Upper lobe of right lung (tissue), 1 donor: ENCODE data around the gene TLE7. TPM values are rescaled to one million over a fixed set of nuclear protein-coding genes. Genes with fewer than 3 reads are reported as not detected.

Experiments
- ATAC-seq: fragments of 200-7000 bp; cut with Tn5 transposase; one replicate; pipeline ENCODE4 v1.9.1; 2020; ENCODE audit warnings: mild to moderate bottlenecking, moderate library complexity
- DNase-seq: peaks from one replicate; pipeline ENCODE4 v3.0.0-alpha.2; 2020
- H3K27ac ChIP-seq: fragments of 200-600 bp; one replicate; pipeline ENCODE4 v1.8.0; 2022
- H3K27me3 ChIP-seq: fragments of 200-600 bp; one replicate; pipeline ENCODE4 v1.8.0; 2022; ENCODE audit warnings: mild to moderate bottlenecking
- H3K36me3 ChIP-seq: fragments of 200-600 bp; one replicate; pipeline ENCODE4 v1.8.0; 2022
- H3K4me1 ChIP-seq: fragments of 200-600 bp; one replicate; pipeline ENCODE4 v1.8.0; 2022
- H3K4me3 ChIP-seq: fragments of 200-600 bp; one replicate; pipeline ENCODE4 v1.8.0; 2022; ENCODE audit warnings: mild to moderate bottlenecking
- H3K9me3 ChIP-seq: fragments of 200-600 bp; one replicate; pipeline ENCODE4 v1.8.0; 2022
- intact Hi-C: fragments of 100-400 bp; cut with DNase I; formaldehyde crosslinking; loops from one replicate; pipeline ENCODE4 v1.11.0; 2022
- total RNA-seq: library from RNA; stranded (reverse); fragmentation: NEBNext Ultra II Directional; extraction: Animal tissue kit (Norgen Biotek cat#: 25700); gene quantifications from one replicate; pipeline ENCODE4 v1.2.1, GENCODE V29; 2021
- TF ChIP-seq, protein P1 (sequence below): fragments of 200-600 bp; IDR thresholded peaks from one replicate; pipeline ENCODE4 v1.8.0; 2022; ENCODE audit warnings: antibody characterized with exemption
- donor health status: DM: no; HTN: yes; CAD: no; lungs with severe emphysema.

The TLE7 gene
- total RNA-seq, 1 donor from 2014 or later = not detected

DNA sequence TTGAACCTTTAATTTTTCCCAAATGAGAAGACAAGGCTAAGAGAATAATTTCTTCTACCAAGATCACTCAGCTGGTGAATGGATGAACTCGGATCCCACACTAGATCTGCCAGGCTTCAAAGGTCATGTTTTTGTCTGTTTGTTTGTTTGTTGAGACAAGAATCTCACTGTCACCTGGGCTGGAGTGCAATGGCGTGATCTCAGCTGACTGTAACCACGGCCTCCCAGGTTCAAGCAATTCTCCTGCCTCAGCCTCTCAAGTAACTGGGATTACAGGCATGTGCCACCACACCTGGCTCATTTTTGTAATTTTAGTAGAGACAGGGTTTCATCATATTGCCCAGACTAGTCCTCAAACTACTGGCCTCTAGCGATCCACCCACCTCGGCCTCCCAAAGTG is 40.7 kb upstream of the TLE7 start:
- H3K4me3 ChIP-seq = no peak overlapping the region
- ATAC-seq = no peak
- no peak for DNase-seq
- H3K36me3 ChIP-seq = peaks cover 12% of the 10 kb centered on the region
- no peaks in the 10 kb centered on the region for H3K27me3 ChIP-seq
- no peak overlapping the region for H3K27ac ChIP-seq
- TF ChIP-seq, protein P1, sequence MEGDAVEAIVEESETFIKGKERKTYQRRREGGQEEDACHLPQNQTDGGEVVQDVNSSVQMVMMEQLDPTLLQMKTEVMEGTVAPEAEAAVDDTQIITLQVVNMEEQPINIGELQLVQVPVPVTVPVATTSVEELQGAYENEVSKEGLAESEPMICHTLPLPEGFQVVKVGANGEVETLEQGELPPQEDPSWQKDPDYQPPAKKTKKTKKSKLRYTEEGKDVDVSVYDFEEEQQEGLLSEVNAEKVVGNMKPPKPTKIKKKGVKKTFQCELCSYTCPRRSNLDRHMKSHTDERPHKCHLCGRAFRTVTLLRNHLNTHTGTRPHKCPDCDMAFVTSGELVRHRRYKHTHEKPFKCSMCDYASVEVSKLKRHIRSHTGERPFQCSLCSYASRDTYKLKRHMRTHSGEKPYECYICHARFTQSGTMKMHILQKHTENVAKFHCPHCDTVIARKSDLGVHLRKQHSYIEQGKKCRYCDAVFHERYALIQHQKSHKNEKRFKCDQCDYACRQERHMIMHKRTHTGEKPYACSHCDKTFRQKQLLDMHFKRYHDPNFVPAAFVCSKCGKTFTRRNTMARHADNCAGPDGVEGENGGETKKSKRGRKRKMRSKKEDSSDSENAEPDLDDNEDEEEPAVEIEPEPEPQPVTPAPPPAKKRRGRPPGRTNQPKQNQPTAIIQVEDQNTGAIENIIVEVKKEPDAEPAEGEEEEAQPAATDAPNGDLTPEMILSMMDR = no peak
- H3K4me1 ChIP-seq = no peaks in the 10 kb centered on the region
- intact Hi-C loops = no loop called here
- H3K9me3 ChIP-seq = no peaks in the 10 kb centered on the region

DNA sequence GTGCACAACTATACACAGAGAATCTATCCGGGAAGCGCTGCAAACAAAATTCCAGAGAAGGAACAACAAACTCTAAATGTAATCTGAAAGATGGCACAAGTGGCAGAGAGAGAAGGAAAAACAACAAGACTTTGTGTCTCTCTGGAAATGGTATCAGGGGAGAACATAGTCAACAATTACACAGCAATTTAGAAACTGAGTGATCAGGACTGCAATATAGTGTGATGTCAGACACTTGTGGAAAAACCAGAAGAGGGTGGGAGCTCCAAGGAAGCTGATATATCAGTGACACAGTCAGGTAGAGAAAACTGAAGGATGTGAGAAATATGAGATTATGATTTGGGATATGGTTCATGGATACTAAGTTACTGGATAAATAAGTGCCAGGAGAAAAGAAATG is 39.1 kb upstream of the TLE7 start:
- Histone ChIP-seq H3K27ac (no peak overlapping the region), H3K36me3 (peaks cover 29% of the 10 kb centered on the region), H3K4me1 (no peaks in the 10 kb centered on the region), H3K9me3 (no peaks in the 10 kb centered on the region), H3K4me3 (no peak overlapping the region), H3K27me3 (no peaks in the 10 kb centered on the region)
- DNase-seq (no peak), ATAC-seq (no peak)
- TF ChIP-seq, protein P1 = no peak
- intact Hi-C loops = no loop called here

DNA sequence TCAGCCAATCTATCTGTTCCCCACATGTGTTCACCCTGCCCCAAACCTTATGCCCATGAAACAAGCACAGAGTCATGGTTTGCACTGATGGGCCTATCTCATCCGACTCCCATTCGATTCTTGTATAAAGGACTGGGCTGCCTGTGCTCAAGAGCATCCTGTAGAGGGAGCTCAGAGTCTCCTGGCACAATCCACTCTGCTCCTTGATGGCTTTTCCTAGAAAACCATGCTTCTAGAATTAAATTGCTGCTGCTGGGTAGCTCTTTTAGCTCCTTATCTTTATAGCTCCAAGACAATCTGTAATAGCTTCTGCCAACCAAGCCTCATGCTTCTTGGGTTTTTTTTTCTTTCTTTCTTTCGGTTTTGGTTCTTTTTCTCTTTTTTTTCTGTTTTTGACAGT is 37.6 kb upstream of the TLE7 start:
- ATAC-seq (no peak), DNase-seq (no peak)
- Histone ChIP-seq H3K9me3 (no peaks in the 10 kb centered on the region), H3K4me1 (no peaks in the 10 kb centered on the region), H3K27me3 (no peaks in the 10 kb centered on the region), H3K27ac (no peak overlapping the region), H3K4me3 (no peak overlapping the region), H3K36me3 (peaks cover 40% of the 10 kb centered on the region)
- intact Hi-C loops = no loop called here
- TF ChIP-seq, protein P1 = peak; percentile 28

DNA sequence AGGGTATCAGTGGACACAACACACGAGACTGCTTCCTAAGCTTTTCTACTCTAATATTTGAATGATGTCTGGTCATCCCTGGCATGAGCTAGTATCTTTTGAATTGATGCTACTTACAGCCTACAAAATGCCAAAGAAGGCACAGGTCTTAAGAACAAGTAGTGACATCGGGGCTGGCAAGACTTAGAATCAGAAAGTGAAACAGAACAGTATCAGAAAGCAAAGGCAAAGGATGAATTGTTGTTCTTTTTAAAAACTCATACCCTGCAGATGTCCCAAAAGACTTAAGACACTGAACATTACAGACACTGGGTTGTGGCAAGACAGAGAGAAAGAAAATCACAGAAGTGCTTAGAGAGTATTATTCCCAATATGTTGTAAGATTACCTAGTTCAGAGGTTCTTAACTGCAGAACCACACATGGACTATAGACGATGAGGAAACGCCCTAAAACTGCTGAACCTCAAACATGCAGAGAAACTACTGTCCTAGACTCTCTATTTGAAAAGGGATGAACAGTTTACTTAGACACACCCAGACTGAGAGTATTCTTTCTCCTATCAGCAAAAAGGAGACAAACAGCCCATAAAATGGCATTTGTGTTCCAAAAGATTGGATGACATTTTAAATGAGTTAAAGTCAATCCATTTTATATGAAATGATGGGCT is 34.7 kb upstream of the TLE7 start:
- Histone ChIP-seq H3K27me3 (no peaks in the 10 kb centered on the region), H3K9me3 (no peaks in the 10 kb centered on the region), H3K27ac (no peak overlapping the region), H3K36me3 (peaks cover 40% of the 10 kb centered on the region), H3K4me3 (no peak overlapping the region), H3K4me1 (no peaks in the 10 kb centered on the region)
- DNase-seq (no peak), ATAC-seq (no peak)
- intact Hi-C loops = no loop called here
- TF ChIP-seq, protein P1 = no peak

DNA sequence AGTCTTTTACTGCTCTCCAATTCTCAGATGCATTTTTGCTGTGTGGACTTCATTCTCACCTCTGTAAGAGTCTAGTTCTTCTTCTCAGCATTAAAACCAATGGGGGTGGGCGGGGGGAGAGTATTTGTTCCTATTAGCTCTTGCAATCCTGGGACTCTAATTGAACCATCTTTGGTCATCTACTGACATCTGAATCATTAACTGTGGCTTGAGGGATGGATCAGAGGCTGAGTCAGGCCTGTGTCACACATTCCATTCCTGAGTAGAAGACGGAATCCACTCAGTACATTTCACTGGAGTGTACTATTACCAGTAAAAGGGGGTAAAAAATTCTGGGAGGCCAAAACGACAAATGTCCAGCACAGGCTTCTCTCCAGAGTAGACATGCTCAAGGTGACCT is 33.0 kb upstream of the TLE7 start:
- Histone ChIP-seq H3K9me3 (no peaks in the 10 kb centered on the region), H3K4me1 (no peaks in the 10 kb centered on the region), H3K36me3 (peaks cover 40% of the 10 kb centered on the region), H3K4me3 (no peak overlapping the region), H3K27me3 (no peaks in the 10 kb centered on the region), H3K27ac (no peak overlapping the region)
- intact Hi-C loops = no loop called here
- ATAC-seq (no peak), DNase-seq (no peak)
- TF ChIP-seq, protein P1 = no peak

DNA sequence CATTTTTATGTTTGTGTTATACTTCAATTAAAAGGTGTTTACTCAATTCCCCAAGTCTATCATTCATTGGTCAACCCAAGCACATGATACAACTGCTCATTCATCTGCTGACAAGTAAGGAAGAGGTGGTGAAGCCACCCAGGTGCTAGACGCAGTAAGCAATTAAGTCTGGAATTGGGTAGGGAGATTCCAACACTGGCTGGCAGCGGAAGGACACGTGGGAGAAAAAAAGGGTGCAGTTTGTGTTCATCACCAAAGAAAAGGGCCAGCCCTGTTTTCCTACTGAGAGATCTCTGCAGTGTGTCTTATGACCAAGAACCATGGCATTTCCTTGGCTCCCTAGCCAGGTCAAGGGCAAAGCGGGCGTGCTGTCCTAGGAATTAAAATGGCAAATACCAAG is 32.0 kb upstream of the TLE7 start:
- ATAC-seq (no peak), DNase-seq (no peak)
- TF ChIP-seq, protein P1 = no peak
- Histone ChIP-seq H3K4me3 (no peak overlapping the region), H3K36me3 (peaks cover 40% of the 10 kb centered on the region), H3K9me3 (no peaks in the 10 kb centered on the region), H3K27me3 (no peaks in the 10 kb centered on the region), H3K27ac (no peak overlapping the region), H3K4me1 (no peaks in the 10 kb centered on the region)
- intact Hi-C loops = no loop called here
